Vagina (tissue), 1 donor: Measurements from ENCODE around the gene TMEM114. TPM values are rescaled to one million over a fixed set of nuclear protein-coding genes. Genes with fewer than 3 reads are reported as not detected.

ENCODE experiments used
- total RNA-seq: library from RNA; depleted of rRNA; stranded (reverse); fragments of >200 nt; gene quantifications from one replicate; pipeline ENCODE4 v1.2.3, GENCODE V29; 2016

TMEM114 gene
- total RNA-seq, 1 donor from 2014 or later: not detected

Other genes starting within 250 kb of the TMEM114 start
- 40.0 TPM for gene METTL22, start 31.2 kb upstream of the TMEM114 start, total RNA-seq
- 3.9 TPM for gene ABAT, start 84.1 kb upstream of the TMEM114 start, total RNA-seq
- gene TMEM186, start 207.1 kb upstream of the TMEM114 start, total RNA-seq: 2.9 TPM
- gene PMM2, start 207.3 kb upstream of the TMEM114 start, total RNA-seq: 21.4 TPM